Measurements from ENCODE around the gene PI16. TPM values are rescaled to one million over a fixed set of nuclear protein-coding genes. Genes with fewer than 3 reads are reported as not detected.

The PI16 gene
- 0.59 TPM for polyA plus RNA-seq (2013, experiment 1 of 2; ENCODE audit: insufficient read length)
- polyA plus RNA-seq (2013, experiment 2 of 2; ENCODE audit: insufficient read length): 0.79 TPM

GRCh38 chr6:36954262-36954931, at the start of gene PI16:
TSS of gene PI16 (plus strand) at chr6:36954738. CDS start at chr6:36954761, 23 bp downstream.
- no peak for DNase-seq

- no peak for DNase-seq
Observed at GRCh38 chr6:36904851-36905393, 49.6 kb upstream of the PI16 start.

GRCh38 chr6:36906539-36907325, 47.8 kb upstream of the PI16 start:
- DNase-seq: no peak

GRCh38 chr6:36907781-36908180, 46.8 kb upstream of the PI16 start:
- peak; percentile 19 for DNase-seq

- no peak for DNase-seq
Observed at GRCh38 chr6:36908747-36909146, 45.8 kb upstream of the PI16 start.

GRCh38 chr6:36912030-36912454, 42.5 kb upstream of the PI16 start:
- no peak for DNase-seq

- peak; percentile 85 for DNase-seq
Observed at GRCh38 chr6:36912586-36912985, 42.0 kb upstream of the PI16 start.

- DNase-seq: no peak
Observed at GRCh38 chr6:36913082-36913481, 41.5 kb upstream of the PI16 start.

- peak; percentile 24 for DNase-seq
Observed at GRCh38 chr6:36914227-36914794, 40.2 kb upstream of the PI16 start.

- DNase-seq: no peak
Observed at GRCh38 chr6:36915599-36915998, 38.9 kb upstream of the PI16 start.

GRCh38 chr6:36916126-36916525, 38.4 kb upstream of the PI16 start:
- no peak for DNase-seq

GRCh38 chr6:36917541-36918193, 36.9 kb upstream of the PI16 start:
- DNase-seq: peak; percentile 94

GRCh38 chr6:36920049-36920448, 34.5 kb upstream of the PI16 start:
- no peak for DNase-seq

GRCh38 chr6:36920546-36920945, 34.0 kb upstream of the PI16 start:
- no peak for DNase-seq

- DNase-seq: peak; percentile 69
Observed at GRCh38 chr6:36924131-36924530, 30.4 kb upstream of the PI16 start.

- no peak for DNase-seq
Observed at GRCh38 chr6:36924778-36925374, 29.7 kb upstream of the PI16 start.

GRCh38 chr6:36925809-36926208, 28.7 kb upstream of the PI16 start:
- no peak for DNase-seq

- no peak for DNase-seq
Observed at GRCh38 chr6:36926708-36927513, 27.6 kb upstream of the PI16 start.

- DNase-seq: peak; percentile 49
Observed at GRCh38 chr6:36927691-36928546, 26.6 kb upstream of the PI16 start.

GRCh38 chr6:36928547-36928918, 26.0 kb upstream of the PI16 start:
- DNase-seq: no peak

Measured in fibroblast of skin of scalp (primary cell).